ENCODE results near the gene ARNT2.

- no peak for TF ChIP-seq CTCF (IDR thresholded peaks at IDR 0.05)
- no peak for TF ChIP-seq ZFX (IDR thresholded peaks at IDR 0.05; ENCODE audit: borderline replicate concordance)
Observed at GRCh38 chr15:80482696-80483095, 78.5 kb downstream of the ARNT2 start.

Measured in 22Rv1 (cell line).